Stomach (tissue), 9 donors: Measurements from ENCODE around the gene EIF4G3. TPM values are rescaled to one million over a fixed set of nuclear protein-coding genes. Genes with fewer than 3 reads are reported as not detected.
A peak's percentile ranks its signal among the peaks of the same experiment; 100 is the strongest.
"Not testable (repeated sequence)": the region's sequence is repeated elsewhere in the genome, so short reads cannot be mapped to it uniquely, and the experiment has no call there.

ENCODE experiments used
- DNase-seq, 2 donors: peaks; one replicate each; pipeline versions ENCODE4 v3.0.0 to v3.0.0-alpha.2; 2013 to 2019
- H3K27ac ChIP-seq, 5 donors: fragments of 200-600 bp in 4 of 5; sonication (generic) in 4 of 5; one replicate each; pipeline ENCODE4 v1.5.1; 2013 to 2019; ENCODE audit warnings: mild to moderate bottlenecking in 1 of 5, moderate library complexity in 1 of 5
- H3K27me3 ChIP-seq, 3 donors: fragments of 200-600 bp; sonication (generic); one replicate each; pipeline ENCODE4 v1.5.1; 2017 to 2019; ENCODE audit warnings: mixed run types in 1 of 3
- H3K36me3 ChIP-seq, 4 donors: fragments of 200-600 bp; sonication (generic); 1 replicate in 3 of 4; 2 replicates in 1 of 4; pipeline ENCODE4 v1.5.1; 2016 to 2019
- H3K4me1 ChIP-seq, 4 donors: fragments of 200-600 bp; sonication (generic); one replicate each; pipeline ENCODE4 v1.5.1; 2016 to 2019
- H3K4me3 ChIP-seq, 4 donors: fragments of 200-600 bp; sonication (generic) in 3 of 4; one replicate each; pipeline ENCODE4 v1.5.1; 2016 to 2019; ENCODE audit warnings: mild to moderate bottlenecking in 1 of 4
- H3K9me3 ChIP-seq, 4 donors: fragments of 200-600 bp; sonication (generic); one replicate each; pipeline ENCODE4 v1.5.1; 2016 to 2019
- CTCF ChIP-seq, 7 experiments: fragments of 450-650 bp in 4 of 7; fragments of 200-600 bp in 3 of 7; sonication (generic) in 3 of 7; IDR thresholded peaks; one replicate each; pipeline ENCODE4 v1.5.1; 2016 to 2019; ENCODE audit warnings: antibody characterized with exemption in 7 of 7, control low read depth in 2 of 7, mild to moderate bottlenecking in 1 of 7
- EP300 ChIP-seq: sonication (generic); formaldehyde crosslinking; IDR thresholded peaks from one replicate; pipeline ENCODE4 v1.6.1; 2017; ENCODE audit warnings: antibody characterized with exemption
- POLR2A ChIP-seq, 4 donors: fragments of 450-650 bp; IDR thresholded peaks; one replicate each; pipeline ENCODE4 v1.6.1; 2016; ENCODE audit warnings: antibody characterized with exemption in 4 of 4, control low read depth in 2 of 4, mild to moderate bottlenecking in 1 of 4, moderate library complexity in 1 of 4
- POLR2AphosphoS5 ChIP-seq, 3 donors: sonication (generic); formaldehyde crosslinking; IDR thresholded peaks; one replicate each; pipeline ENCODE4 v1.6.1; 2016; ENCODE audit warnings: antibody characterized with exemption in 3 of 3
- WGBS, 5 donors: extraction: QIAGEN DNeasy Blood & Tissue Kit in 3 of 5; methylation state at CpG; one replicate each; pipeline versions ENCODE4 v1.1.5 to v1.1.7; 2013 to 2018; 5-methylcytosine and 5-hydroxymethylcytosine counted together
- intact Hi-C: fragments of 100-400 bp; cut with DNase I; formaldehyde crosslinking; loops from one replicate; pipeline ENCODE4 v1.15.1; 2023; ENCODE audit warnings: low total_unique reads
- polyA plus RNA-seq, 3 donors: library from polyadenylated mRNA; stranded (reverse); fragments of 200-250 nt; gene quantifications; one replicate each; pipeline ENCODE4 v1.2.3, GENCODE V29; 2013
- total RNA-seq, 5 donors: library from RNA; depleted of rRNA; stranded (reverse); fragments of >200 nt; gene quantifications; one replicate each; pipeline versions ENCODE4 v1.1.0 to v1.2.3, GENCODE V29; 2014 to 2016
- donor health status: healthy with polysubstance abuse.
- donor health status: Bipolar disorder and iron deficiency.
- donor health status: healthy.

Gene EIF4G3
- total and polyA plus RNA-seq, 8 donors: 6.3 to 63.3 (median 44.7) TPM

GRCh38 chr1:21219674-21220073 lies 43.0 kb upstream of the EIF4G3 start:
- Histone ChIP-seq H3K36me3 (peaks cover 54 to 77% (median 76%) of the 10 kb centered on the region in 4 donors), H3K4me3 (no peak overlapping the region), H3K27ac (no peak overlapping the region), H3K4me1 (peaks cover 0 to 4% (median 0%) of the 10 kb centered on the region in 4 donors), H3K9me3 (no peaks in the 10 kb centered on the region), H3K27me3 (no peaks in the 10 kb centered on the region)
- TF ChIP-seq POLR2AphosphoS5 (IDR thresholded peaks at IDR 0.05) (no peak), POLR2A (IDR thresholded peaks at IDR 0.05) (no peak), EP300 (no peak), CTCF (IDR thresholded peaks at IDR 0.05) (no peak)
- intact Hi-C loops: no loop called here
- DNase-seq: no peak
- 92 to 95% (median 94%) methylated on average over 21 of the region's 21 CpGs for WGBS, 5 donors

- TF ChIP-seq CTCF (IDR thresholded peaks at IDR 0.05) (peak in 1 of 7 experiments; percentile 12), POLR2AphosphoS5 (IDR thresholded peaks at IDR 0.05) (no peak), POLR2A (IDR thresholded peaks at IDR 0.05) (no peak), EP300 (no peak)
- Histone ChIP-seq H3K27ac (no peak overlapping the region), H3K4me3 (no peak overlapping the region), H3K9me3 (no peaks in the 10 kb centered on the region), H3K4me1 (peaks cover 0 to 4% (median 0%) of the 10 kb centered on the region in 4 donors), H3K36me3 (peaks cover 38 to 61% (median 59%) of the 10 kb centered on the region in 4 donors), H3K27me3 (no peaks in the 10 kb centered on the region)
- intact Hi-C loops: no loop called here
- 83 to 89% (median 86%) methylated on average over 13 to 20 of the region's 20 CpGs for WGBS, 5 donors
- DNase-seq: peak; percentile 31 to 36
Measured at GRCh38 chr1:21217812-21218596, 41.3 kb upstream of the EIF4G3 start.

- DNase-seq: peak; percentile 65 to 73
- Histone ChIP-seq H3K4me3 (no peak overlapping the region), H3K27me3 (no peaks in the 10 kb centered on the region), H3K27ac (no peak overlapping the region), H3K9me3 (no peaks in the 10 kb centered on the region), H3K4me1 (peaks cover 0 to 4% (median 0%) of the 10 kb centered on the region in 4 donors), H3K36me3 (peaks cover 32 to 52% (median 50%) of the 10 kb centered on the region in 4 donors)
- no peak for TF ChIP-seq POLR2A (IDR thresholded peaks at IDR 0.05)
- peak in 5 of 7 experiments; percentile 34 to 71 (median 55) for TF ChIP-seq CTCF (IDR thresholded peaks at IDR 0.05)
- no peak for TF ChIP-seq EP300
- TF ChIP-seq POLR2AphosphoS5 (IDR thresholded peaks at IDR 0.05): no peak
- intact Hi-C loops: no loop called here
- WGBS, 5 donors: 81 to 84% (median 82%) methylated on average over 12 to 19 of the region's 19 CpGs
Measured at GRCh38 chr1:21216835-21217811, 40.4 kb upstream of the EIF4G3 start.

GRCh38 chr1:21212126-21212525 lies 35.4 kb upstream of the EIF4G3 start:
- peaks cover 0 to 2% (median under 1%) of the 10 kb centered on the region in 4 donors for H3K36me3 ChIP-seq
- no peaks in the 10 kb centered on the region for H3K27me3 ChIP-seq
- intact Hi-C loops: no loop called here
- no peak for TF ChIP-seq CTCF (IDR thresholded peaks at IDR 0.05)
- DNase-seq: no peak
- no peak overlapping the region for H3K27ac ChIP-seq
- no peak overlapping the region for H3K4me3 ChIP-seq
- H3K9me3 ChIP-seq: no peaks in the 10 kb centered on the region
- H3K4me1 ChIP-seq: peaks cover 0 to 4% (median 0%) of the 10 kb centered on the region in 4 donors
- 36 to 57% (median 47%) methylated on average over 3 of the region's 3 CpGs for WGBS, 5 donors

- H3K4me1 ChIP-seq, H3K9me3 ChIP-seq, intact Hi-C loops, H3K27me3 ChIP-seq, DNase-seq, H3K36me3 ChIP-seq, H3K27ac ChIP-seq, H3K4me3 ChIP-seq: not testable (repeated sequence)
- 83 to 87% (median 86%) methylated on average over 6 of the region's 6 CpGs for WGBS, 5 donors
Measured at GRCh38 chr1:21208137-21208700, 31.5 kb upstream of the EIF4G3 start.
